Islet of Langerhans (tissue), 1 donor: Measurements from ENCODE around the gene FSD1.
A peak's percentile ranks its signal among the peaks of the same experiment; 100 is the strongest.
"Not testable (repeated sequence)": the region's sequence is repeated elsewhere in the genome, so short reads cannot be mapped to it uniquely, and the experiment has no call there.

Source experiments
- FAIRE-seq: peaks from one replicate; lab custom pipeline; 2011; peaks lifted over from hg19 to GRCh38; lab: Jason Lieb, UNC

The FSD1 gene

GRCh38 chr19:4319067-4319718 is 14.8 kb downstream of the FSD1 start:
- no peak for FAIRE-seq

- FAIRE-seq: no peak
Measured at GRCh38 chr19:4320419-4320818, 16.0 kb downstream of the FSD1 start.

- no peak for FAIRE-seq
Measured at GRCh38 chr19:4322942-4323665, 18.7 kb downstream of the FSD1 start.

GRCh38 chr19:4323692-4324091 is 19.3 kb downstream of the FSD1 start:
- no peak for FAIRE-seq

- no peak for FAIRE-seq
Measured at GRCh38 chr19:4324228-4324627, 19.8 kb downstream of the FSD1 start.

- FAIRE-seq: no peak
Measured at GRCh38 chr19:4326215-4326836, 21.9 kb downstream of the FSD1 start.

GRCh38 chr19:4326837-4327251 is 22.4 kb downstream of the FSD1 start:
- no peak for FAIRE-seq

- FAIRE-seq: no peak
Measured at GRCh38 chr19:4327252-4327876, 23.0 kb downstream of the FSD1 start.

- no peak for FAIRE-seq
Measured at GRCh38 chr19:4327877-4328242, 23.5 kb downstream of the FSD1 start.

- no peak for FAIRE-seq
Measured at GRCh38 chr19:4328243-4328990, 24.0 kb downstream of the FSD1 start.

- FAIRE-seq: not testable (repeated sequence)
Measured at GRCh38 chr19:4328991-4329681, 24.7 kb downstream of the FSD1 start.

GRCh38 chr19:4329858-4330257 is 25.5 kb downstream of the FSD1 start:
- FAIRE-seq: no peak

GRCh38 chr19:4334929-4335570 is 30.7 kb downstream of the FSD1 start:
- FAIRE-seq: no peak

GRCh38 chr19:4337906-4338440 is 33.6 kb downstream of the FSD1 start:
- no peak for FAIRE-seq

GRCh38 chr19:4338441-4339355 is 34.3 kb downstream of the FSD1 start, which contains the start of gene STAP2:
Gene STAP2, minus strand, starts transcription at chr19:4338827. Its CDS starts 74 bp downstream, at chr19:4338753.
- no peak for FAIRE-seq

GRCh38 chr19:4342314-4342614 is 37.9 kb downstream of the FSD1 start:
- FAIRE-seq: no peak

GRCh38 chr19:4342615-4343369 is 38.4 kb downstream of the FSD1 start:
- FAIRE-seq: peak; percentile 99

- FAIRE-seq: no peak
Measured at GRCh38 chr19:4343370-4344307, 39.2 kb downstream of the FSD1 start, which contains the start of gene MPND. Gene MPND, plus strand, starts transcription at chr19:4343562. Its CDS starts 32 bp downstream, at chr19:4343594.
